OCI-LY7 (cell line): ENCODE results near the gene MON2.

ENCODE experiments used
- EZH2phosphoT487 ChIP-seq: fragments of 200-600 bp; sonication (generic); IDR thresholded peaks from 2 replicates; pipeline ENCODE4 v1.6.1; 2018; ENCODE audit warnings: low read depth, borderline replicate concordance, mild to moderate bottlenecking, mixed run types, antibody characterized with exemption, low read length, moderate library complexity, mixed read lengths
- TF ChIP-seq, protein P1 (sequence below): fragments of 200-600 bp; sonication (generic); conservative IDR thresholded peaks from 2 replicates; pipeline ENCODE4 v1.5.1; 2014; ENCODE audit warnings: mild to moderate bottlenecking, antibody characterized with exemption, low read length, moderate library complexity, mixed read lengths

DNA sequence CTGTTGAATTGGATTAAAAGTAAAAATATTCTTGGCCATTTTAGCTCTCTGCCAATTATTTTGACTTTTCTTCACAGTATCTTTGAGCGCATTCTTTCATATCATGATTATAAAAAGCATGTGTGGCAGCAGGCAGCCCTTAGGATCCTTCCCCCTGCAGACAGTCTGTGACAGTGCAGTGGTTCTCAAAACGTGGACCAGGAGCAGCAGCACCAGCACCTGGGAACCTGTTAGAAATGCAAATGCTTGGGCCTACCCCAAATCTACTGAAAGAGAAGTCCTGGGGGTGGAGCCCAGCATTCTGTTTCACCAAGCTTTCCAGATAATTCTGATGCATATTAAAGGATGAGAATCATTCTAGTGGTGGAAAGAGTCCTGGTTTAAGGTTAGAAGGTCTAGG is 155.6 kb downstream of the MON2 start:
- TF ChIP-seq, protein P1, sequence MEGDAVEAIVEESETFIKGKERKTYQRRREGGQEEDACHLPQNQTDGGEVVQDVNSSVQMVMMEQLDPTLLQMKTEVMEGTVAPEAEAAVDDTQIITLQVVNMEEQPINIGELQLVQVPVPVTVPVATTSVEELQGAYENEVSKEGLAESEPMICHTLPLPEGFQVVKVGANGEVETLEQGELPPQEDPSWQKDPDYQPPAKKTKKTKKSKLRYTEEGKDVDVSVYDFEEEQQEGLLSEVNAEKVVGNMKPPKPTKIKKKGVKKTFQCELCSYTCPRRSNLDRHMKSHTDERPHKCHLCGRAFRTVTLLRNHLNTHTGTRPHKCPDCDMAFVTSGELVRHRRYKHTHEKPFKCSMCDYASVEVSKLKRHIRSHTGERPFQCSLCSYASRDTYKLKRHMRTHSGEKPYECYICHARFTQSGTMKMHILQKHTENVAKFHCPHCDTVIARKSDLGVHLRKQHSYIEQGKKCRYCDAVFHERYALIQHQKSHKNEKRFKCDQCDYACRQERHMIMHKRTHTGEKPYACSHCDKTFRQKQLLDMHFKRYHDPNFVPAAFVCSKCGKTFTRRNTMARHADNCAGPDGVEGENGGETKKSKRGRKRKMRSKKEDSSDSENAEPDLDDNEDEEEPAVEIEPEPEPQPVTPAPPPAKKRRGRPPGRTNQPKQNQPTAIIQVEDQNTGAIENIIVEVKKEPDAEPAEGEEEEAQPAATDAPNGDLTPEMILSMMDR, result no peak
- TF ChIP-seq EZH2phosphoT487, result no peak
